PC-3 (cell line): ENCODE measurements around the gene FGD4. TPM values are rescaled to one million over a fixed set of nuclear protein-coding genes. Genes with fewer than 3 reads are reported as not detected.

Source experiments
- ATAC-seq: fragments of 200-7000 bp; cut with Tn5 transposase; 2 replicates; pipeline ENCODE4 v1.9.1; 2020; ENCODE audit warnings: mild to moderate bottlenecking, moderate library complexity
- BruUV-seq: library from RNA; stranded (reverse); fragments of 400-500 nt; replicated peaks from 2 replicates; lab custom pipeline; 2021; lab: Mats Ljungman, UMichigan
- CTCF ChIA-PET: fragments of 300-600 bp; sonication (Branson Sonifier 250); formaldehyde crosslinking; loops from one replicate; lab custom pipeline; 2022; ENCODE audit warnings: antibody characterized with exemption; lab: Charles Lee
- POLR2A ChIA-PET: fragments of 300-600 bp; sonication (Branson Sonifier 250); formaldehyde crosslinking; loops from one replicate; lab custom pipeline; 2022; ENCODE audit warnings: antibody characterized with exemption; ENCODE audit not compliant: unreplicated experiment; lab: Charles Lee
- DNase-seq: peaks from one replicate; pipeline ENCODE4 v3.0.0-alpha.2; 2015
- H2AFZ ChIP-seq: fragments of 300-600 bp; sonication (generic); 2 replicates; pipeline ENCODE4 v1.6.0; 2016; ENCODE audit warnings: antibody characterized with exemption, low read length
- H3F3A ChIP-seq: fragments of 300-600 bp; sonication (generic); one replicate; pipeline ENCODE4 v1.6.0; 2017; ENCODE audit warnings: antibody characterized with exemption, low read length, control low read depth, mild to moderate bottlenecking; ENCODE audit not compliant: unreplicated experiment
- H3K27ac ChIP-seq: fragments of 300-600 bp; sonication (generic); 2 replicates; pipeline ENCODE4 v1.5.1; 2016; ENCODE audit warnings: mild to moderate bottlenecking, low read length
- H3K27me3 ChIP-seq: fragments of 300-600 bp; sonication (generic); 2 replicates; pipeline ENCODE4 v1.6.1; 2016; ENCODE audit warnings: low read length, mixed read lengths
- H3K36me3 ChIP-seq: fragments of 300-600 bp; sonication (generic); 2 replicates; pipeline ENCODE4 v1.6.1; 2016; ENCODE audit warnings: low read depth, mixed run types, low read length, mixed read lengths
- H3K4me1 ChIP-seq: fragments of 300-600 bp; sonication (generic); 2 replicates; pipeline ENCODE4 v1.5.1; 2016; ENCODE audit warnings: low read length; ENCODE audit not compliant: insufficient read depth
- H3K4me2 ChIP-seq: fragments of 300-600 bp; sonication (generic); 2 replicates; pipeline ENCODE4 v1.6.0; 2016; ENCODE audit warnings: low read length
- H3K4me3 ChIP-seq: fragments of 300-600 bp; sonication (generic); 2 replicates; pipeline ENCODE4 v1.5.1; 2016; ENCODE audit warnings: mild to moderate bottlenecking, low read length, mixed read lengths
- H3K79me2 ChIP-seq: fragments of 300-600 bp; sonication (generic); 2 replicates; pipeline ENCODE4 v1.6.1; 2017; ENCODE audit warnings: low read length, mixed read lengths
- H3K9ac ChIP-seq: fragments of 300-600 bp; sonication (generic); 2 replicates; pipeline ENCODE4 v1.6.0; 2016; ENCODE audit warnings: mild to moderate bottlenecking, low read length
- H3K9me2 ChIP-seq: fragments of 300-600 bp; sonication (generic); replicated peaks from 2 replicates; pipeline ENCODE4 v1.6.1; 2016; ENCODE audit warnings: mixed run types, low read length, mixed read lengths
- H3K9me3 ChIP-seq: fragments of 300-600 bp; sonication (generic); 2 replicates; pipeline ENCODE4 v1.6.1; 2016; ENCODE audit warnings: low read length, mixed read lengths
- H4K20me1 ChIP-seq: fragments of 300-600 bp; sonication (generic); 2 replicates; pipeline ENCODE4 v1.6.1; 2016; ENCODE audit warnings: low read length, mixed read lengths
- EZH2 ChIP-seq: fragments of 300-600 bp; sonication (generic); IDR thresholded peaks from one replicate; pipeline ENCODE4 v1.6.1; 2017; ENCODE audit warnings: antibody characterized with exemption, mild to moderate bottlenecking, low read length; ENCODE audit not compliant: unreplicated experiment
- EZH2phosphoT487 ChIP-seq: fragments of 300-600 bp; sonication (generic); IDR thresholded peaks from 2 replicates; pipeline ENCODE4 v1.6.1; 2018; ENCODE audit warnings: mild to moderate bottlenecking, antibody characterized with exemption, low read length, borderline replicate concordance
- intact Hi-C: fragments of 100-400 bp; cut with micrococcal nuclease; formaldehyde crosslinking; loops from 2 replicates; pipeline ENCODE4 v1.9.0; 2023
- total RNA-seq: library from RNA; depleted of rRNA; stranded (reverse); fragments of >200 nt; gene quantifications from 2 replicates; pipeline ENCODE4 v1.2.3, GENCODE V29; 2014
- TF ChIP-seq, protein P1 (sequence below): fragments of 300-600 bp; sonication (generic); conservative IDR thresholded peaks from 2 replicates; pipeline ENCODE4 v1.5.1; 2017; ENCODE audit warnings: antibody characterized with exemption, low read depth, mild to moderate bottlenecking, low read length

The FGD4 gene
- total RNA-seq, 1 experiment from 2014 or later = 3.9 TPM

DNA sequence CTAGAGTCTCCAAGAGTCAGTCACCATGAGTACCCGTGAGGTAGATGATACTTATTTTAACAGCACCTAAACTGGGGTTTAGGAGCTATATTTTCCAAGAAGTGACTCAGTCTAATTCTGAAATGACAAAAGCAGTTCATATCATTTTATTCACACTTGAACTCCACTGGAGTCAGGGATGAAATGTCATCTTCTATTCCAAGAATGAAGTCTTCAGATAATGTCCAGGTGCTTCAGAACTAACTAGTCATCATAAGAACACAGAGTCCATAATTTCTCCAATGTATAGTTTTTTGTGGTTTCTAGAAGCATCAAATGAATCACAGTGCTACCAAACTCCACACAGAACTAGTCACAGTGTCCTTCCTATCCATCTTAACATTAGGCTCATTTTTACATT lies 293.0 kb downstream of the FGD4 start:
- POLR2A ChIA-PET = interaction anchor here (0.5 kb wide), 1 partner anchor 1073 kb away, joined by 23 read pairs; no protein-coding TSS in a partner anchor
- Histone ChIP-seq H3K4me3 (no peak overlapping the region), H3K79me2 (peaks cover 87% of the 10 kb centered on the region), H3K36me3 (no peaks in the 10 kb centered on the region), H3K4me2 (no peak overlapping the region), H3K27me3 (no peaks in the 10 kb centered on the region), H3F3A (no peaks in the 10 kb centered on the region), H4K20me1 (peaks cover 13% of the 10 kb centered on the region), H3K9me2 (no peaks in the 10 kb centered on the region), H3K4me1 (no peaks in the 10 kb centered on the region), H3K27ac (no peak overlapping the region), H3K9ac (no peak overlapping the region), H3K9me3 (no peaks in the 10 kb centered on the region), H2AFZ (no peak overlapping the region)
- no TSS peak for BruUV-seq
- ATAC-seq = no peak
- DNase-seq = no peak
- intact Hi-C loops = no loop called here
- CTCF ChIA-PET = interaction anchor here (0.7 kb wide), 1 partner anchor 15 kb away, joined by 3 read pairs; no protein-coding TSS in a partner anchor
- TF ChIP-seq EZH2phosphoT487 (no peak), EZH2 (no peak)
- TF ChIP-seq, protein P1, sequence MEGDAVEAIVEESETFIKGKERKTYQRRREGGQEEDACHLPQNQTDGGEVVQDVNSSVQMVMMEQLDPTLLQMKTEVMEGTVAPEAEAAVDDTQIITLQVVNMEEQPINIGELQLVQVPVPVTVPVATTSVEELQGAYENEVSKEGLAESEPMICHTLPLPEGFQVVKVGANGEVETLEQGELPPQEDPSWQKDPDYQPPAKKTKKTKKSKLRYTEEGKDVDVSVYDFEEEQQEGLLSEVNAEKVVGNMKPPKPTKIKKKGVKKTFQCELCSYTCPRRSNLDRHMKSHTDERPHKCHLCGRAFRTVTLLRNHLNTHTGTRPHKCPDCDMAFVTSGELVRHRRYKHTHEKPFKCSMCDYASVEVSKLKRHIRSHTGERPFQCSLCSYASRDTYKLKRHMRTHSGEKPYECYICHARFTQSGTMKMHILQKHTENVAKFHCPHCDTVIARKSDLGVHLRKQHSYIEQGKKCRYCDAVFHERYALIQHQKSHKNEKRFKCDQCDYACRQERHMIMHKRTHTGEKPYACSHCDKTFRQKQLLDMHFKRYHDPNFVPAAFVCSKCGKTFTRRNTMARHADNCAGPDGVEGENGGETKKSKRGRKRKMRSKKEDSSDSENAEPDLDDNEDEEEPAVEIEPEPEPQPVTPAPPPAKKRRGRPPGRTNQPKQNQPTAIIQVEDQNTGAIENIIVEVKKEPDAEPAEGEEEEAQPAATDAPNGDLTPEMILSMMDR = no peak

DNA sequence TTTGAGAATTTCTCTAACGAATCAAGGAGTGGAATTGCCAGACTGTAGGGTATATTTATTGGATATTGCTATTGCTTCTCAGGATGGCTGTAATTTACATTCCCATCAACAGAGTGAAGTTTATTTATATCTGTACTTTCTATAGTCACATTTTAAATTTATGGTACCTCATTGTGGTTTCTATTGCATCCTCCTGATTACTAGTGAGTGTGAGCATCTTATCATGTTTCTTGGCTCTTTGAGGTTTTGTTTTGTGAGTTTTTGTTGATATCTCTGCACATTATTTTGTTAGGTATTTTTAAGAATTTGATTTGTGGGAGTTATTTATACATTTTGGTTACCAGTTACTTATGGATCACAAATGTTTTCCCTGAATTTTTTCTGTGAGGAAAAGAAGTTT lies 293.7 kb downstream of the FGD4 start:
- H2AFZ ChIP-seq = no peak overlapping the region
- H3K9ac ChIP-seq = no peak overlapping the region
- intact Hi-C loops = no loop called here
- ChIA-PET CTCF (no interaction called here), POLR2A (no interaction called here)
- H3K4me3 ChIP-seq = no peak overlapping the region
- H3K4me2 ChIP-seq = no peak overlapping the region
- peaks cover 13% of the 10 kb centered on the region for H4K20me1 ChIP-seq
- peaks cover 87% of the 10 kb centered on the region for H3K79me2 ChIP-seq
- ATAC-seq (no peak), DNase-seq (no peak)
- H3K36me3 ChIP-seq = no peaks in the 10 kb centered on the region
- no peak for TF ChIP-seq EZH2phosphoT487
- H3F3A ChIP-seq = no peaks in the 10 kb centered on the region
- no peaks in the 10 kb centered on the region for H3K4me1 ChIP-seq
- H3K27me3 ChIP-seq = no peaks in the 10 kb centered on the region
- H3K9me2 ChIP-seq = no peaks in the 10 kb centered on the region
- H3K27ac ChIP-seq = no peak overlapping the region
- BruUV-seq = no TSS peak
- H3K9me3 ChIP-seq = no peaks in the 10 kb centered on the region
